NCI-H2227 (cell line): ENCODE data around the gene STMND1.
"Not testable (repeated sequence)": the region's sequence is repeated elsewhere in the genome, so short reads cannot be mapped to it uniquely, and the experiment has no call there.

Experiments
- DNase-seq: peaks from one replicate; lab custom pipeline; 2025; ENCODE audit not compliant: unreplicated experiment; lab: John Stamatoyannopoulos, UW

Gene STMND1

GRCh38 chr6:17101422-17102257, at the start of gene STMND1:
TSS of gene STMND1 (plus strand) at chr6:17102050. CDS start at chr6:17102258, 208 bp downstream.
- DNase-seq, result no peak

DNA sequence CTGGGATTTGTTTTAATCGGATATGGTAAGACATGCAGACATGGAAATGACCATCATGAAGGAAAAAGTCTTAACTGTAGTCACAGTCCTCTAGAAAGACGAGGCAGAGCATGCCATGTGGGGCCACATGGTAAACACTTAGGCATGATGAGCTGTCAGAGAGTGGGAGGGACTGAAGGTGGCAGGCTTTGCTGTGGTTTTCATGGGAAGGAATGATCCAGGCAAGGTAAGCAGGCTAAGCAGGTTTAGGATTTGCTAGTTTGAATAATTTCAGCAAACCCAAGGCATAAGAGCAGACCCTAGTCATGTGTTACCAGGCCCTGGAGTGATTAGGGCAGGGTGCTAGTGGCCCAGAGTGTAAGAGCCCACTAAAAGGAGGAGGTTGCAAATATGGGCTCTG, 47.2 kb upstream of the STMND1 start:
- no peak for DNase-seq

DNA sequence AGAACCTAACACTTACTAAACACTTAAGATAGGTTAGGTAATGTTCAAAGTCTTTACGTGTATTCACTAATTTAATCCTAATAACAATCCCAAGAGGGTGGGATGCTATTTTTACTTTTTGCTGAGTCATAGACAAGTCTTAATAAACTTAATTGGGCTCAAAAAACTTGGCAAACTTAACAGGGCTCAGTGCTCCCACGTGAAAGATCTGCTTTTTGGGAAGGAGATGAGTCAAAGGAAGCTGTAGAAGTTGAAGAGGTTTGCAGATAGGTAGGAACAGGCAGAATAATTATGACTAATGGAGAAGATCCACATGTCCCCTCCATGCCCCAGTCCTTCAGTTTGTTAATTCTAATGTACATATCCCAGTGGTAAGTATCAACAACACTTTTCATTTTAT, 44.5 kb upstream of the STMND1 start:
- DNase-seq, result no peak

- no peak for DNase-seq
Observed at GRCh38 chr6:17058550-17058949, 43.3 kb upstream of the STMND1 start.

DNA sequence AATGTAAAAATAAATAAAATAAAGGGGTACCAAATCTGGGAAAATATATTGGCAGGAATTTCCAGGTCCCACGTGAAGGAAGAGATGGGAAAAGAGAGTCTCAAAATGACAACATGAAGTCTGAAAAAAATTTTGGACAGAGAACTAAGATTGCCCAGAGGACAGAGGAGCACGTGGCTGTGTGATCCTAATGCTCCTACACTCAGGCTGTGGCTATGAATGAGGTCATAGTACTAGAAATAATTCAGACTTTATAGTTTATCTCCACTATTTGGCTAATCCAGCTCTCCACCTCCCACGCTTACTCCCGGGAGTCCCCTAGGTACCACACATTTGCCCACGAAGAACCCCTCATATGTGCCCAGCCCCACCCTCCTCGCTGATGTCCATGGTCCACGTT, 42.8 kb upstream of the STMND1 start:
- DNase-seq, result no peak

DNA sequence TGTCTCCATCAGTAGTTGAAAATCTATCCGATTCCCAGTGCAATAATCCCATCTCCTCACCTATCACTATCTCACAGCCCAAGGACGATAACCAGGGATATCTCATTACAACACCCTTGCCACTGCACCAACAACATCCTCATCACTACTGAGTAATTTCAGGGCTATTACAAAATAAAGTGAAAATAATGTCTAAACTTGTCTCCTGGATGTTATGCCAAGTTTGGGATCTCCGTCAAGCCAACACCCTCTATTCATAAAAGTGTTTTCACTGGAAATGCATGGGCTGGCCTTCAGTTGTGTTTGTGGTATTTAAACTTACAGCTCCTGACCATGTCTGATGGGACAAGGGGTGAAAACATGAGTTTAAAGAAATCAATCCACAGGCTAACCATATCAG, 42.0 kb upstream of the STMND1 start:
- no peak for DNase-seq

DNA sequence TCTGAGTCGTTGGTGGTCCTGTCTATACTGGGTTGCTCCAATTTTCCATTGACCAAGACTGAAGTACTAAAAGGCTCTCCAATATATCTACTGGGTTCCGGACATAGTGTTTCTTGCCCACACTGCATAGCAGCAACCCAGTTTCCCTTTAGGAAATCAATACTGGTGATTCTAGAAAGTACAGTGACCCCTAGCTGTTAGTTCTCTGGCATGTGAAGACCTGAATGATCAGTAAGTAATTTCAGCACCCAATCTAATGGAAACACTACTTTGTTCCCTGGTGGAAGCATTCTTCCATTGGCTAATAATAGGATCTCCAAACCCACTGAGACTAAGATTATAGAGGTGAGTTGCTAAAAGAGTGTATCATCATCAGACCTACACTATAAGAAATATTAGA, 40.8 kb upstream of the STMND1 start:
- no peak for DNase-seq

GRCh38 chr6:17062871-17063440, 38.9 kb upstream of the STMND1 start:
- DNase-seq, result no peak

GRCh38 chr6:17064975-17065374, 36.9 kb upstream of the STMND1 start:
- no peak for DNase-seq

DNA sequence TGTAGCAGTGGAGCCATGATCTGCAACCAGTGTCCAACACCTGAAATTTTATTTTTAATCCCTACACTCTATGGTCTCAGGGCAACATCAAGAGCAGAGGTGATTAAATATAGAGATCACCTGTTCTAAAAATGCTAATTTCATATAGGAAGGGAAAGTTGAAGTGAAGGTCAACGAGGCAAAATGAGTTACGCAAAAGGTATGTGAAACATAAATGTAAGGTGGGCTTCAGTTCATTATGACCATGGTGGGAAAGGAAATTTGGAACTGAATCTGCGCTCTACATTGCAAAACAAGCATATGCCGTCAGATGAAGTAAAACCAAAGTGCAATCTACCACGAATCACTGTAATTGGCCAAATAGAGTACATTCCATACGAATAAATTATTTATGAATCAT, 35.2 kb upstream of the STMND1 start:
- DNase-seq, result no peak

DNA sequence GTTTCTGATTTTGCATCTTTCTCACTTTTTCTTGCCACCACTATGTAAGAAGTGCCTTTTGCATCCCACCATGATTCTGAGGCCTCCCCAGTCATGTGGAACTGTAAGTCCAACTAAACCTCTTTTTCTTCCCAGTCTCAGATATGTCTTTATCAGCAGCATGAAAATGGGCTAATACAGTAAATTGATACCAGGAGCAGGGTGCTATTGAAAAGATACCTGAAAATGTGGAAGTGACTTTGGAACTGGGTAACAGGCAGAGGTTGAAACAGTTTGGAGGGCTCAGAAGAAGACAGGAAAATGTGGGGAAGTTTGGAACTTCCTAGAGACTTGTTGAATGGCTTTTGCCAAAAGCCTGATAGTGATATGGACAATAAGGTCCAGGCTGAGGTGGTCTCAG, 32.9 kb upstream of the STMND1 start:
- not testable (repeated sequence) for DNase-seq

DNA sequence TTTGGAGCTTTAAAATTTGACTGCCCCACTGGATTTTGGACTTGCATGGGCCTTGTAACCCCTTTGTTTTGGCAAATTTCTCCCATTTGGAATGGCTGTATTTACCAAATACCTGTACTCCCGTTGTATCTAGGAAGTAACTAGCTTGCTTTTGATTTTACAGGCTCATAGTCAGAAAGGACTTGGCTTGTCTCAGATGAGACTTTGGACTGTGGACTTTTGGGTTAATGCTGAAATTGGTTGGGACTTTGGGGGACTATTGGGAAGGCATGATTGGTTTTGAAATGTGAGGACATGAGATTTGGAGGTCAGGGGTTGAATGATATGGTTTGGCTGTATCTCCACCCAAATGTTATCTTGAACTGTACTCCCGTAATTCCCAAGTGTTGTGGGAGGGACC, 31.4 kb upstream of the STMND1 start:
- DNase-seq, result not testable (repeated sequence)

GRCh38 chr6:17073596-17073995, 28.3 kb upstream of the STMND1 start:
- DNase-seq, result not testable (repeated sequence)

DNA sequence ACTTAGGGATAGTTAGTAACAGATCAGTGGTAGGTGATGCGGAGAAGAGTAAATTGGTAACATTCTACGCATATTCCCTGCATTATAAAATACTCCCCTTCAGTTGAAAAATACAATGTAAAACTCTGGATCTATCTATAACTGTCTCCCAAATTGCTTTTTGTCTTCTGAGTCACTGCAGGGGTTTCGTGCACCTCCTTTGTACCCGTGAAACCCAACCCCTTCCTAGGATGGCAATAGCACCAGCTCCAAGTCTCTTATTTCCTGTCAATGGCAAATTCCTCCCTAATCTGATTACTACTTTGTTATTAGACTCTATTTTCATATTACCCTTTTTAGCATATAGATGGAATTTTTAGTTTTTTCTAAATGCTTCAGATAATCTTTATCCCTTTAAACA, 20.6 kb upstream of the STMND1 start:
- DNase-seq, result no peak

DNA sequence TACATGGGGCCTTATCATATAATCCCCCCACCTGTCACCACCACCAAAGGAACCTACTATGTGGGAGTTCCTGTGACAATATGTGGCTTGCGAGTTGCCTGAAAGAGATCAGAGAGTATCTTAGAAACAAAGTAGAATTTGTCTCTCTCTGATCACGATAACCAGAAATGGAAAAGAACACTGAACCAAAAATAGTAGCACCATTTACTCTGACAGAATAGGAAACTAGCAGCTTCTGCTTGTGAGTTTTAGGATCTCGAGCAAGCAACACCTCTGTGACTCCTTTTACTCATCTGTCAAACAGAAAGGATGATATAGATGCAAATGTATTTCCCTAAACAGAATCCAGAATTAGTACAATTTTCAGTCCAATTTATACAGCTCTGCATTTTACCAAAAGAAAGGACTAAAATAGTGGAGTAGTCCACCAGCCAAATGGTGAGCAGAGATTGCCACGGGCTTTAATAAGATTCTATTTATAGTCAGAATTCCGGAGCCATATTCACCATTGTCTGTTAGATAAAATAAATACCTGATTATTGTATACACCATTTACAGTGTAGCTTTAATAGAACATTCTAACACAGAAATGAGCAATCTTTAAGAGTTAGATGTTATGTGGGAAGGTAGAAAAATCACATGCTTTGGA, 19.9 kb upstream of the STMND1 start:
- DNase-seq, result no peak

- no peak for DNase-seq
Observed at GRCh38 chr6:17083397-17083796, 18.5 kb upstream of the STMND1 start.

DNA sequence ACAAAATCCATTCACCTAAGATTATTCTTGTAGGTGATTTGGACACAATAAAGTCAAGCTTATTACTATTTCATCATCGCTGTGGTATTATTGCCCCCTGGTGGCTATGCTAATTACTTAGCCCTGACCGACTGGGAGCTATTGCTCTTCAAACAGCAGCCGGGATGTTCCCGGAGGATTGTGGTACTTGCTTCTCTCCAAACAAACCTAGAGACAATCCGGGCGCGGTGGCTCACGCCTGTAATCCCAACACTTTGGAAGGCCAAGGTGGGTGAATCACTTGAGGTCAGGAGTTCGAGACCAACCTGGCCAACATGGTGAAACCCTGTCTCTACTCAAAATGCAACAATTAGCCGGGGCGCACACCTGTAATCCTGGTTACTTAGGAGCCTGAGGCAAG, 15.4 kb upstream of the STMND1 start:
- DNase-seq, result no peak

GRCh38 chr6:17088091-17088611, 13.7 kb upstream of the STMND1 start:
- no peak for DNase-seq

GRCh38 chr6:17091122-17091521, 10.7 kb upstream of the STMND1 start:
- no peak for DNase-seq

DNA sequence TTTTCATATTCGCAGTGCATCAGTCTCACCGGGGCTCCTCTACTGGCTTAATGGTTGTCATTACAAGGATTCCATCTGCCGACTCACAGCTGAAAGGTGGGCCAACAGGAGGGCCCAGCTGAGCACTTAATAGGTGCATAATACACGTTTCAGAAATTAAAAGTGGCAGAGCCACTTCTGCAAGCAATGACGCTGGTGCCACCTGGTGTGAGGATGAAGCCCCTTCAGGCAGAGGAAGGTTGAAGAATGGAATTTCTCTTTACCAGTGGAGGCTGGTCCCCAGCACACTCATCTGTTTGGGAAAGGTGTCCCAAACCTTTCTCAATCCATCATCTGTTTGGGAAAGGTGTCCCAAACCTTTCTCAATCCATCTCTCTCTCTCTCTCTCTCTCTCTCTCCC, 8.2 kb upstream of the STMND1 start:
- no peak for DNase-seq

DNA sequence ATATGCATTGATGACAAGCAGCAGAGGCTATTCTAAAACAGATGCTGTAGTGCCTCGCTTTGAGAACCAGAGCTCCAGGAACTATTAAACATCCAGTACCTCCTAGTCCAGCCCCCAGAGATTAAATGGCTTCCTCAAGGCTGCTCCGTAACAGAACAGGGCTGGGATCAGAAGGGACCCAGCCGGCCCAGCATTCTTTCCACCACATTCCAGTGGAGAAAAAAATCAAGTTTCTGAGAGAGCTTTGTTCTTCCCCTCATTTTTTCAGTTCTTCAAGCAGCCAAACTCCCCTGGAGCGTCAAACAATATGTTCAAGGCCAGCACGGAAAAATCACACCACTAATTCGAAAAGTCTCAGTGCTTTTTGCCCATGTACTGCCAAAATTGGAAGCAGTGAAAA, 5.8 kb upstream of the STMND1 start:
- DNase-seq, result no peak

DNA sequence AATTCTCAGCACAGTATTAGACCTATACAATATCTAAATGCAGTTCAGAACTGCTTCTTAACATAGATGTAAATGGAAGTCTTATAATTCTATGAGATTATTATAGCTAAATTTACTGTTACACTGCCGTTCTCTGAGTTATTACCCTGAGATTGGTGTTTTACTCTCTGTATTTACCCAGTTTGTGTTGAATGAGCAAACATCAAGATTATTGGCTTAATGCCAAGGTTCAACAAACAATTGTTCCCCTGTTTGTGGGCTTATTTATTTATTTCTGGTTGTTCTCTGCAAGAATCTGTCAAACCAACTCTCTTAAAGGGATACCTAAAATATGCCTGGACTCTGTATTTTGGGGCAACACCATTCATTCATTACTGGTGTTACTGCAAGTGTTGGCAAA, 5.2 kb upstream of the STMND1 start:
- no peak for DNase-seq
